ENCODE measurements around the gene LIPT1.

The LIPT1 gene

GRCh38 chr2:99140056-99140859 lies 14.5 kb upstream of the LIPT1 start:
- H3K9me3 ChIP-seq (ENCODE audit: low read depth, low read length): no peaks in the 10 kb centered on the region
- H3K9ac ChIP-seq (ENCODE audit: insufficient read length): peak overlapping the region; percentile 70
- peak overlapping the region; percentile 93 for H3K4me3 ChIP-seq
- no peaks in the 10 kb centered on the region for H3K36me3 ChIP-seq (ENCODE audit: insufficient read depth, low read length)
- TF ChIP-seq POLR2AphosphoS5 (IDR thresholded peaks at IDR 0.05; ENCODE audit: borderline replicate concordance, low read depth, low read length) (no peak), EZH2 (IDR thresholded peaks at IDR 0.05) (no peak), FOXP2 (optimal IDR thresholded peaks at IDR 0.05; ENCODE audit: control extremely low read depth, extremely low read length, insufficient read depth) (no peak)
- DNase-seq (ENCODE audit: low read depth, low spot score): no peak
- no peak overlapping the region for H3K27ac ChIP-seq

- no peak for TF ChIP-seq POLR2AphosphoS5 (IDR thresholded peaks at IDR 0.05; ENCODE audit: borderline replicate concordance, low read depth, low read length)
- no peak for TF ChIP-seq EZH2 (IDR thresholded peaks at IDR 0.05)
- no peak for TF ChIP-seq FOXP2 (optimal IDR thresholded peaks at IDR 0.05; ENCODE audit: control extremely low read depth, extremely low read length, insufficient read depth)
- Histone ChIP-seq H3K27ac (no peak overlapping the region), H3K36me3 (ENCODE audit: insufficient read depth, low read length) (no peaks in the 10 kb centered on the region), H3K9ac (ENCODE audit: insufficient read length) (peak overlapping the region; percentile 70), H3K9me3 (ENCODE audit: low read depth, low read length) (no peaks in the 10 kb centered on the region), H3K4me3 (peak overlapping the region; percentile 93)
- DNase-seq (ENCODE audit: low read depth, low spot score): no peak
Observed at GRCh38 chr2:99140860-99141109, 14.0 kb upstream of the LIPT1 start.

- TF ChIP-seq FOXP2 (optimal IDR thresholded peaks at IDR 0.05; ENCODE audit: control extremely low read depth, extremely low read length, insufficient read depth) (peak; percentile 46), POLR2AphosphoS5 (IDR thresholded peaks at IDR 0.05; ENCODE audit: borderline replicate concordance, low read depth, low read length) (peak; percentile 73), EZH2 (IDR thresholded peaks at IDR 0.05) (no peak)
- Histone ChIP-seq H3K9ac (ENCODE audit: insufficient read length) (peak within 1 kb of the TSS; percentile 70), H3K27ac (no peak within 1 kb of the TSS), H3K36me3 (ENCODE audit: insufficient read depth, low read length) (no peaks in the 10 kb centered on the region), H3K4me3 (peak within 1 kb of the TSS; percentile 93), H3K9me3 (ENCODE audit: low read depth, low read length) (no peaks in the 10 kb centered on the region)
- DNase-seq (ENCODE audit: low read depth, low spot score): peak; percentile 28
Observed at GRCh38 chr2:99141110-99142108, 13.4 kb upstream of the LIPT1 start, which contains the start of gene C2orf15. Gene C2orf15, plus strand, starts transcription at chr2:99141707. Its CDS starts 8,852 bp downstream, at chr2:99150559.

- no peak for TF ChIP-seq EZH2 (IDR thresholded peaks at IDR 0.05)
- no peak for TF ChIP-seq POLR2AphosphoS5 (IDR thresholded peaks at IDR 0.05; ENCODE audit: borderline replicate concordance, low read depth, low read length)
- no peak for TF ChIP-seq FOXP2 (optimal IDR thresholded peaks at IDR 0.05; ENCODE audit: control extremely low read depth, extremely low read length, insufficient read depth)
- H3K4me3 ChIP-seq: no peak overlapping the region
- no peak overlapping the region for H3K27ac ChIP-seq
- no peak for DNase-seq (ENCODE audit: low read depth, low spot score)
- H3K9me3 ChIP-seq (ENCODE audit: low read depth, low read length): no peaks in the 10 kb centered on the region
- H3K9ac ChIP-seq (ENCODE audit: insufficient read length): peak overlapping the region; percentile 19
- H3K36me3 ChIP-seq (ENCODE audit: insufficient read depth, low read length): no peaks in the 10 kb centered on the region
Observed at GRCh38 chr2:99150706-99151105, 4.1 kb upstream of the LIPT1 start.

GRCh38 chr2:99152199-99152895 lies 2.4 kb upstream of the LIPT1 start:
- Histone ChIP-seq H3K27ac (no peak overlapping the region), H3K4me3 (no peak overlapping the region), H3K9me3 (ENCODE audit: low read depth, low read length) (no peaks in the 10 kb centered on the region), H3K9ac (ENCODE audit: insufficient read length) (no peak overlapping the region), H3K36me3 (ENCODE audit: insufficient read depth, low read length) (peaks cover 9% of the 10 kb centered on the region)
- DNase-seq (ENCODE audit: low read depth, low spot score): no peak
- TF ChIP-seq FOXP2 (optimal IDR thresholded peaks at IDR 0.05; ENCODE audit: control extremely low read depth, extremely low read length, insufficient read depth) (no peak), POLR2AphosphoS5 (IDR thresholded peaks at IDR 0.05; ENCODE audit: borderline replicate concordance, low read depth, low read length) (no peak), EZH2 (IDR thresholded peaks at IDR 0.05) (no peak)

GRCh38 chr2:99153921-99154604 lies 704 bp upstream of the LIPT1 start:
- no peak for DNase-seq (ENCODE audit: low read depth, low spot score)
- Histone ChIP-seq H3K9ac (ENCODE audit: insufficient read length) (peak overlapping the region; percentile 98), H3K36me3 (ENCODE audit: insufficient read depth, low read length) (peaks cover 12% of the 10 kb centered on the region), H3K27ac (no peak overlapping the region; the same call in 1 of the 2 replicates), H3K9me3 (ENCODE audit: low read depth, low read length) (no peaks in the 10 kb centered on the region), H3K4me3 (peak overlapping the region; percentile 100)
- TF ChIP-seq FOXP2 (optimal IDR thresholded peaks at IDR 0.05; ENCODE audit: control extremely low read depth, extremely low read length, insufficient read depth) (no peak), POLR2AphosphoS5 (IDR thresholded peaks at IDR 0.05; ENCODE audit: borderline replicate concordance, low read depth, low read length) (no peak), EZH2 (IDR thresholded peaks at IDR 0.05) (no peak)

- H3K4me3 ChIP-seq: no peak overlapping the region
- DNase-seq (ENCODE audit: low read depth, low spot score): no peak
- TF ChIP-seq FOXP2 (optimal IDR thresholded peaks at IDR 0.05; ENCODE audit: control extremely low read depth, extremely low read length, insufficient read depth): no peak
- TF ChIP-seq EZH2 (IDR thresholded peaks at IDR 0.05): no peak
- no peak for TF ChIP-seq POLR2AphosphoS5 (IDR thresholded peaks at IDR 0.05; ENCODE audit: borderline replicate concordance, low read depth, low read length)
- no peaks in the 10 kb centered on the region for H3K9me3 ChIP-seq (ENCODE audit: low read depth, low read length)
- no peak overlapping the region for H3K27ac ChIP-seq
- H3K9ac ChIP-seq (ENCODE audit: insufficient read length): no peak overlapping the region
- peaks cover 16% of the 10 kb centered on the region for H3K36me3 ChIP-seq (ENCODE audit: insufficient read depth, low read length)
Observed at GRCh38 chr2:99156891-99157290, 2.1 kb downstream of the LIPT1 start.
